HL-60/S4 treated with retinoic acid at 250 ng/mL for 4 days and 3 days (cell line): ENCODE results near the gene ADCY9.

ENCODE experiments used
- in situ Hi-C: fragments of 300-500 bp; cut with MboI; formaldehyde crosslinking; loops from 2 replicates; pipeline ENCODE4 v1.7.0; 2022; ENCODE audit warnings: low sequenced_read_pairs

Gene ADCY9

GRCh38 chr16:4123616-4124300 lies 7.5 kb upstream of the ADCY9 start:
- in situ Hi-C loops = no loop called here

- in situ Hi-C loops = no loop called here
Measured at GRCh38 chr16:4120176-4120575, 3.9 kb upstream of the ADCY9 start.

GRCh38 chr16:4117250-4117578 lies 972 bp upstream of the ADCY9 start:
- in situ Hi-C loops = no loop called here

- in situ Hi-C loops = no loop called here
Measured at GRCh38 chr16:4115949-4116318, 308 bp downstream of the ADCY9 start.

- in situ Hi-C loops = no loop called here
Measured at GRCh38 chr16:4115209-4115948, 863 bp downstream of the ADCY9 start.

- in situ Hi-C loops = no loop called here
Measured at GRCh38 chr16:4114257-4115208, 1.7 kb downstream of the ADCY9 start.

- in situ Hi-C loops = no loop called here
Measured at GRCh38 chr16:4113358-4114256, 2.6 kb downstream of the ADCY9 start.

GRCh38 chr16:4111748-4112696 lies 4.2 kb downstream of the ADCY9 start:
- in situ Hi-C loops = no loop called here

- in situ Hi-C loops = no loop called here
Measured at GRCh38 chr16:4110680-4111079, 5.6 kb downstream of the ADCY9 start.

GRCh38 chr16:4110065-4110464 lies 6.2 kb downstream of the ADCY9 start:
- in situ Hi-C loops = no loop called here

GRCh38 chr16:4109250-4109736 lies 6.9 kb downstream of the ADCY9 start:
- in situ Hi-C loops = no loop called here

GRCh38 chr16:4106516-4106915 lies 9.7 kb downstream of the ADCY9 start:
- in situ Hi-C loops = no loop called here

- in situ Hi-C loops = no loop called here
Measured at GRCh38 chr16:4105848-4106247, 10.4 kb downstream of the ADCY9 start.

- in situ Hi-C loops = no loop called here
Measured at GRCh38 chr16:4103745-4104144, 12.5 kb downstream of the ADCY9 start.

- in situ Hi-C loops = no loop called here
Measured at GRCh38 chr16:4101421-4102219, 14.6 kb downstream of the ADCY9 start.

GRCh38 chr16:4098501-4098900 lies 17.7 kb downstream of the ADCY9 start:
- in situ Hi-C loops = no loop called here

- in situ Hi-C loops = no loop called here
Measured at GRCh38 chr16:4097826-4098240, 18.4 kb downstream of the ADCY9 start.

GRCh38 chr16:4096509-4096908 lies 19.7 kb downstream of the ADCY9 start:
- in situ Hi-C loops = no loop called here
